ENCODE data around the gene ZNF823. TPM values are rescaled to one million over a fixed set of nuclear protein-coding genes. Genes with fewer than 3 reads are reported as not detected.

The ZNF823 gene
- total and polyA plus RNA-seq, 2 donors (not counting 3 experiments of a cell fraction or from before 2014, with no cell fraction given), result 1.4 to 4.4 TPM

GRCh38 chr19:11763611-11764010, 24.9 kb upstream of the ZNF823 start:
- no peaks in the 10 kb centered on the region for H3K36me3 ChIP-seq (ENCODE audit: control insufficient read depth in 2 of 2, extremely low read depth in 1 of 2, insufficient read depth in 2 of 2, low read length in 2 of 2)
- H3K4me1 ChIP-seq (ENCODE audit: control insufficient read depth, extremely low read depth, insufficient read depth, low read length), result peaks cover 6% of the 10 kb centered on the region
- intact Hi-C loops (cut with micrococcal nuclease) (no loop called here), dilution Hi-C loops (cut with MboI; ENCODE audit: extremely low pct_ligation_motif_present, low sequenced_read_pairs) (no loop called here)
- no peaks in the 10 kb centered on the region for H3K27me3 ChIP-seq (ENCODE audit: control insufficient read depth in 2 of 2, insufficient read depth in 2 of 2, low read length in 2 of 2)
- DNase-seq (ENCODE audit: low read depth, low spot score) (no peak), FAIRE-seq (no peak)
- H3K9me3 ChIP-seq (replicated peaks; ENCODE audit: control insufficient read depth, insufficient read depth, low read length), result no peaks in the 10 kb centered on the region
- H3K79me2 ChIP-seq (ENCODE audit: control insufficient read depth, insufficient read depth, low read length), result no peaks in the 10 kb centered on the region
- BruUV-seq (replicated peaks), result no TSS peak
- ChIA-PET CTCF (no interaction called here), POLR2A (no interaction called here)
- TF ChIP-seq FOS (IDR thresholded peaks at IDR 0.05; ENCODE audit: borderline replicate concordance, insufficient read depth, low read length) (no peak), MYC (IDR thresholded peaks at IDR 0.05; ENCODE audit: low read depth, low read length) (no peak), EZH2 (IDR thresholded peaks at IDR 0.05; ENCODE audit: borderline replicate concordance, low read depth, low read length, severe bottlenecking) (no peak), POLR2AphosphoS5 (IDR thresholded peaks at IDR 0.05; ENCODE audit: insufficient read depth, low read depth, low read length) (no peak), CTCF (IDR thresholded peaks at IDR 0.05; ENCODE audit: extremely low read depth in 1 of 2, insufficient read depth in 1 of 2, low read depth in 1 of 2, low read length in 2 of 2) (no peak), JUN (IDR thresholded peaks at IDR 0.05; ENCODE audit: borderline replicate concordance, insufficient read depth, insufficient read length, low read depth) (no peak), MAX (IDR thresholded peaks at IDR 0.05; ENCODE audit: insufficient read depth, insufficient read length) (no peak), POLR2A (IDR thresholded peaks at IDR 0.05; ENCODE audit: low read depth, low read length) (no peak), GATA2 (IDR thresholded peaks at IDR 0.05; ENCODE audit: insufficient read depth, insufficient read length, low read depth, low read length) (no peak)
- no peak overlapping the region for H3K9ac ChIP-seq (replicated peaks; ENCODE audit: extremely low read depth, insufficient read depth, low read length)
- H3K4me3 ChIP-seq (replicated peaks in 1 of 3; ENCODE audit: insufficient read depth in 1 of 3, low read depth in 1 of 3, low read length in 3 of 3), result no peak overlapping the region
- no peaks in the 10 kb centered on the region for H3K9me1 ChIP-seq (replicated peaks; ENCODE audit: control insufficient read depth, extremely low read depth, insufficient read depth, low read length)
- no peak overlapping the region for H3K4me2 ChIP-seq (ENCODE audit: insufficient read depth, low read length)
- no peak overlapping the region for H2AFZ ChIP-seq (ENCODE audit: low read depth, low read length)
- H4K20me1 ChIP-seq (replicated peaks; ENCODE audit: control insufficient read depth, extremely low read depth, insufficient read depth, low read length), result no peaks in the 10 kb centered on the region
- H3K27ac ChIP-seq (ENCODE audit: insufficient read depth, low read depth, low read length), result no peak overlapping the region

All from endothelial cell of umbilical vein (primary cell).